ENCODE data around the gene TLE4. TPM values are rescaled to one million over a fixed set of nuclear protein-coding genes. Genes with fewer than 3 reads are reported as not detected.

TLE4 gene
- total RNA-seq, 1 donor from 2014 or later = 17.2 TPM

GRCh38 chr9:79698967-79699366, 127.2 kb downstream of the TLE4 start:
- H3K36me3 ChIP-seq (ENCODE audit: control insufficient read depth, insufficient read depth, low read length) = no peaks in the 10 kb centered on the region
- DNase-seq (ENCODE audit: low read depth) = no peak
- TF ChIP-seq CTCF (IDR thresholded peaks at IDR 0.05; ENCODE audit: insufficient read depth, low read length, poor library complexity, severe bottlenecking) = no peak

GRCh38 chr9:79699479-79699878, 127.7 kb downstream of the TLE4 start:
- H3K27me3 ChIP-seq (ENCODE audit: control insufficient read depth, insufficient read depth, low read length) = no peaks in the 10 kb centered on the region
- no peaks in the 10 kb centered on the region for H3K36me3 ChIP-seq (ENCODE audit: control insufficient read depth, insufficient read depth, low read length)
- H3K4me3 ChIP-seq (ENCODE audit: low read depth, low read length) = no peak overlapping the region
- no peak for DNase-seq (ENCODE audit: low read depth)
- no peak for TF ChIP-seq CTCF (IDR thresholded peaks at IDR 0.05; ENCODE audit: insufficient read depth, low read length, poor library complexity, severe bottlenecking)

More at GRCh38 chr9:79698967-79699366, 127.2 kb downstream of the TLE4 start:
- H3K4me3 ChIP-seq (ENCODE audit: low read depth, low read length) = no peak overlapping the region
- no peaks in the 10 kb centered on the region for H3K27me3 ChIP-seq (ENCODE audit: control insufficient read depth, insufficient read depth, low read length)

- no peak for TF ChIP-seq CTCF (IDR thresholded peaks at IDR 0.05; ENCODE audit: insufficient read depth, low read length, poor library complexity, severe bottlenecking)
- Histone ChIP-seq H3K4me3 (ENCODE audit: low read depth, low read length) (no peak overlapping the region), H3K36me3 (ENCODE audit: control insufficient read depth, insufficient read depth, low read length) (no peaks in the 10 kb centered on the region), H3K27me3 (ENCODE audit: control insufficient read depth, insufficient read depth, low read length) (no peaks in the 10 kb centered on the region)
- no peak for DNase-seq (ENCODE audit: low read depth)
Observed at GRCh38 chr9:79700607-79701360, 129.0 kb downstream of the TLE4 start.

GRCh38 chr9:79701651-79702050, 129.9 kb downstream of the TLE4 start:
- DNase-seq (ENCODE audit: low read depth) = no peak
- H3K27me3 ChIP-seq (ENCODE audit: control insufficient read depth, insufficient read depth, low read length) = no peaks in the 10 kb centered on the region
- no peak overlapping the region for H3K4me3 ChIP-seq (ENCODE audit: low read depth, low read length)
- TF ChIP-seq CTCF (IDR thresholded peaks at IDR 0.05; ENCODE audit: insufficient read depth, low read length, poor library complexity, severe bottlenecking) = no peak
- no peaks in the 10 kb centered on the region for H3K36me3 ChIP-seq (ENCODE audit: control insufficient read depth, insufficient read depth, low read length)

- peaks cover 1% of the 10 kb centered on the region for H3K36me3 ChIP-seq (ENCODE audit: control insufficient read depth, insufficient read depth, low read length)
- H3K4me3 ChIP-seq (ENCODE audit: low read depth, low read length) = no peak overlapping the region
- TF ChIP-seq CTCF (IDR thresholded peaks at IDR 0.05; ENCODE audit: insufficient read depth, low read length, poor library complexity, severe bottlenecking) = no peak
- DNase-seq (ENCODE audit: low read depth) = no peak
- H3K27me3 ChIP-seq (ENCODE audit: control insufficient read depth, insufficient read depth, low read length) = no peaks in the 10 kb centered on the region
Observed at GRCh38 chr9:79705704-79706103, 133.9 kb downstream of the TLE4 start.

GRCh38 chr9:79706512-79706911, 134.7 kb downstream of the TLE4 start:
- Histone ChIP-seq H3K27me3 (ENCODE audit: control insufficient read depth, insufficient read depth, low read length) (no peaks in the 10 kb centered on the region), H3K36me3 (ENCODE audit: control insufficient read depth, insufficient read depth, low read length) (peaks cover 1% of the 10 kb centered on the region), H3K4me3 (ENCODE audit: low read depth, low read length) (no peak overlapping the region)
- TF ChIP-seq CTCF (IDR thresholded peaks at IDR 0.05; ENCODE audit: insufficient read depth, low read length, poor library complexity, severe bottlenecking) = no peak
- no peak for DNase-seq (ENCODE audit: low read depth)
